Upper lobe of right lung (tissue), 1 donor: ENCODE data around the gene PLEKHA7. TPM values are rescaled to one million over a fixed set of nuclear protein-coding genes. Genes with fewer than 3 reads are reported as not detected.
"Not testable (repeated sequence)": the region's sequence is repeated elsewhere in the genome, so short reads cannot be mapped to it uniquely, and the experiment has no call there.

Experiments
- ATAC-seq: fragments of 200-7000 bp; cut with Tn5 transposase; one replicate; pipeline ENCODE4 v1.9.1; 2020; ENCODE audit warnings: mild to moderate bottlenecking, moderate library complexity
- DNase-seq: peaks from one replicate; pipeline ENCODE4 v3.0.0-alpha.2; 2020
- H3K27ac ChIP-seq: fragments of 200-600 bp; one replicate; pipeline ENCODE4 v1.8.0; 2022
- H3K27me3 ChIP-seq: fragments of 200-600 bp; one replicate; pipeline ENCODE4 v1.8.0; 2022; ENCODE audit warnings: mild to moderate bottlenecking
- H3K36me3 ChIP-seq: fragments of 200-600 bp; one replicate; pipeline ENCODE4 v1.8.0; 2022
- H3K4me1 ChIP-seq: fragments of 200-600 bp; one replicate; pipeline ENCODE4 v1.8.0; 2022
- H3K4me3 ChIP-seq: fragments of 200-600 bp; one replicate; pipeline ENCODE4 v1.8.0; 2022; ENCODE audit warnings: mild to moderate bottlenecking
- H3K9me3 ChIP-seq: fragments of 200-600 bp; one replicate; pipeline ENCODE4 v1.8.0; 2022
- intact Hi-C: fragments of 100-400 bp; cut with DNase I; formaldehyde crosslinking; loops from one replicate; pipeline ENCODE4 v1.11.0; 2022
- total RNA-seq: library from RNA; stranded (reverse); fragmentation: NEBNext Ultra II Directional; extraction: Animal tissue kit (Norgen Biotek cat#: 25700); gene quantifications from one replicate; pipeline ENCODE4 v1.2.1, GENCODE V29; 2021
- TF ChIP-seq, protein P1 (sequence below): fragments of 200-600 bp; IDR thresholded peaks from one replicate; pipeline ENCODE4 v1.8.0; 2022; ENCODE audit warnings: antibody characterized with exemption
- donor health status: DM: no; HTN: yes; CAD: no; lungs with severe emphysema.

PLEKHA7 gene
- total RNA-seq, 1 donor from 2014 or later: 43.6 TPM

DNA sequence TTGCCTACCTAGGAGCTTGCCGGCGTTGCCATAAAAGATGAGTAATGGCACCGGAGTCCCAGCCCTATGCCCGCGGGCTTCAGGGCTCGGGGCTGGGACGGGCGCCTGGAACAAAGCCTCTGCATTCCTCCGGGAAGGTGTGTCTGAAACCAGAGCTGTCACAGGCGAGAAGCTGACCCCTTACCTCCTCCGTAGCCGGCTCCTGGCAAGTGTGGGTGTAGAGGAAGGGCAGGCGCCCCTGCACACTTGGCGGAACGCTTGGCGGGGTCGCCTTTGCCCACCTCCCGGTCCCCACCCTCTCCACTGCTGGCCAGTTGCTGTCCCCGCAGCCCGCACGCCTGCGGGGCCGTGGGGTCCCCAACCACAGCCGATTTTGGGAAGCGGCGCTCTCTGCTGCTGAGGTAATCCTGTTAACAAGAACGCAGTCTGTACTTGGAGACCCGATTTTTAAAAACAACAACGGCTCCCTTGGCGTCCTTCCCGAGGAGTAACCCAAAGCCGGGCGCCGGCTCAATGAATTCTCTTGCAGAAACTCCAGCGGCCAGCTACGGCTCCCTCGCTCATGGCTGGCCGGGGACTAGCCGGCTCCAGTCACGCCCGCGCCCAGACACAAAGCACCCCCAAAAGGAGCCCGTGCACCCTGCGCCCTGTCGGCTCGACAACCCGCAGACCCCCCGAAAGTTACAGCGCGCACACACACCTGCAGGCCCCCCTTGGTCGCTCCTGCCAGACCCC is 89.2 kb downstream of the PLEKHA7 start:
- no peaks in the 10 kb centered on the region for H3K9me3 ChIP-seq
- H3K36me3 ChIP-seq: no peaks in the 10 kb centered on the region
- intact Hi-C loops: no loop called here
- peaks cover 8% of the 10 kb centered on the region for H3K4me1 ChIP-seq
- H3K4me3 ChIP-seq: peak overlapping the region; percentile 49
- DNase-seq (peak; percentile 82), ATAC-seq (peak; percentile 84)
- H3K27ac ChIP-seq: peak overlapping the region; percentile 74
- TF ChIP-seq, protein P1, sequence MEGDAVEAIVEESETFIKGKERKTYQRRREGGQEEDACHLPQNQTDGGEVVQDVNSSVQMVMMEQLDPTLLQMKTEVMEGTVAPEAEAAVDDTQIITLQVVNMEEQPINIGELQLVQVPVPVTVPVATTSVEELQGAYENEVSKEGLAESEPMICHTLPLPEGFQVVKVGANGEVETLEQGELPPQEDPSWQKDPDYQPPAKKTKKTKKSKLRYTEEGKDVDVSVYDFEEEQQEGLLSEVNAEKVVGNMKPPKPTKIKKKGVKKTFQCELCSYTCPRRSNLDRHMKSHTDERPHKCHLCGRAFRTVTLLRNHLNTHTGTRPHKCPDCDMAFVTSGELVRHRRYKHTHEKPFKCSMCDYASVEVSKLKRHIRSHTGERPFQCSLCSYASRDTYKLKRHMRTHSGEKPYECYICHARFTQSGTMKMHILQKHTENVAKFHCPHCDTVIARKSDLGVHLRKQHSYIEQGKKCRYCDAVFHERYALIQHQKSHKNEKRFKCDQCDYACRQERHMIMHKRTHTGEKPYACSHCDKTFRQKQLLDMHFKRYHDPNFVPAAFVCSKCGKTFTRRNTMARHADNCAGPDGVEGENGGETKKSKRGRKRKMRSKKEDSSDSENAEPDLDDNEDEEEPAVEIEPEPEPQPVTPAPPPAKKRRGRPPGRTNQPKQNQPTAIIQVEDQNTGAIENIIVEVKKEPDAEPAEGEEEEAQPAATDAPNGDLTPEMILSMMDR: no peak
- H3K27me3 ChIP-seq: peaks cover 22% of the 10 kb centered on the region

DNA sequence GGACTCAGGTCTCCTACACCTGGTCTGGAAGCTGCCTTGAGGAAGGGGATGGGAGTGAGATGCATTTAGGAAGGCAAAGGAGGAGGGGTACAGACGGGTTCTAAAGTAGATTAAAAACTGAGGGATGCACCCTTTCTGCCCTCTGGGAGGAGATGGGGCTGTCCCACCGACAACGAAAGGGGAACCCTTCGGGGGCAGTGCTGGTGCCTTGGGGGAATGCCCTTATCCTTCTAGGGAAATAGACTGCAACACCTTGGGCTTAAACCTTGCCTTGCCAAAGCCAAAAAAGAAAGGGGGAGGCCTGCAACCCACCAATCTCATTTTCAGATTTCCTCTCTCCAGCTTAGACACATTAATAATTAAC is 89.8 kb downstream of the PLEKHA7 start:
- H3K27me3 ChIP-seq: peaks cover 22% of the 10 kb centered on the region
- H3K4me1 ChIP-seq: peaks cover 8% of the 10 kb centered on the region
- intact Hi-C loops: no loop called here
- ATAC-seq (no peak), DNase-seq (no peak)
- peak overlapping the region; percentile 0 for H3K27ac ChIP-seq
- H3K4me3 ChIP-seq: peak overlapping the region; percentile 49
- H3K9me3 ChIP-seq: no peaks in the 10 kb centered on the region
- H3K36me3 ChIP-seq: no peaks in the 10 kb centered on the region
- TF ChIP-seq, protein P1: no peak

DNA sequence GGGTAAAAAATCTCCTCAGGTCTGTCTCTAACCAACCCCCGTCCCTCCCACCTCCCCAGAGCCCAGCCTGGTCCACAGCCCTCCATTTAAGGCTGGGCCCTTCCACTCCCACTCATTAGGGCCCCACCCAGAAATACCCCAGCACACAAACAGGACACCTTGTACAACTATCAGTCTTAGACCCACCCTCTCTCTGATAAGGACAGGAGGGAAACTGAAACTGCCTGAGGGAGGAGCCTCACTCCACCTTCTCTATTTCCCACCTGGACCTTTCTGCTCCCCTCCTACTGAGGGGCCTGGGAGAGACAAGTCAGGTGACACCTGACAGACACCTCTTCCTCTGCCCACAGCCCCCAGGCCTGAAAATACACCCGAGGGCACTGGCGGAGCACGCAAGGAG is 90.2 kb downstream of the PLEKHA7 start:
- ATAC-seq: peak; percentile 63
- Histone ChIP-seq H3K4me1 (peaks cover 8% of the 10 kb centered on the region), H3K4me3 (peak overlapping the region; percentile 49), H3K27me3 (peaks cover 22% of the 10 kb centered on the region), H3K9me3 (no peaks in the 10 kb centered on the region), H3K27ac (peak overlapping the region; percentile 0), H3K36me3 (no peaks in the 10 kb centered on the region)
- intact Hi-C loops: no loop called here
- TF ChIP-seq, protein P1: no peak
- DNase-seq: no peak

DNA sequence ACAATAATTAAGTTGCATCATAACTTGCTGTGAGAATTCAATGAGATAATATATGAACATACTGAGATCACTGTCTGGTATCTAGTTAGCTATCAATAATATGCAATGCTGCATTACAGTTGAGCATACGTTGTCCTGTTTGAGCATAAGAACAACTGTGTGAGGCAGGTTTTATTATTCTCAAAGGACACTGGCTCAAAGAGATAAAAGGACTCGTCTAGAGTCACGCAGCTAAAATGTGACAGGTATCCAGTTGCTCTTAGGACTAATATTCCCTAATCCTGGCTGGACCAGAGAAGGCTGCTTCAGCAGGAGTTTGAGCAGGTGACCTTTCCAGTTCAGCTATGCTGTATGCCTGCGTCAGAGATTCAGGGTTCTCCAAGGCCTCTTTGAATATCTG is 92.5 kb downstream of the PLEKHA7 start:
- H3K36me3 ChIP-seq: no peaks in the 10 kb centered on the region
- TF ChIP-seq, protein P1: no peak
- H3K4me3 ChIP-seq: no peak overlapping the region
- H3K4me1 ChIP-seq: peaks cover 8% of the 10 kb centered on the region
- DNase-seq: no peak
- no peak for ATAC-seq
- H3K27me3 ChIP-seq: peaks cover 18% of the 10 kb centered on the region
- no peak overlapping the region for H3K27ac ChIP-seq
- H3K9me3 ChIP-seq: no peaks in the 10 kb centered on the region
- intact Hi-C loops: no loop called here

DNA sequence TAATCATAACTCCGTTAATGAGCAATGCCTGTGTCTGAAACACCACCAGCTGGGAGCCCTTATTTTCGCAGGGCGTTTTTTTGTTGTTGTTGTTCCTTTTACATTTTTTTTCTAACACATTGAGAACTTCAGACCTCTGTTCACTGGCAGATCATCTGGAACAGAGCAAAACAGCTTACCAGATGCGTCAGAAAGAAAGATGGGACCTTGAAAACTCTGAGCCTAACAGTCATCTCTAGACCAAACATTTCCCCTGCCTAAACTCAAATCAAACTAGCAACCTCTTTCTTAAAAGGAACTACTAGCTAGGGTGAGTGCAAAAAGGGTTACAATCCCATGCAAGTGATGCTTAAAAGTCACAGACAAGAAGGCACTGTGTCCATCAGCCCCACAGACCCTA is 93.2 kb downstream of the PLEKHA7 start:
- ATAC-seq: no peak
- TF ChIP-seq, protein P1: no peak
- intact Hi-C loops: no loop called here
- Histone ChIP-seq H3K9me3 (no peaks in the 10 kb centered on the region), H3K27ac (no peak overlapping the region), H3K27me3 (peaks cover 13% of the 10 kb centered on the region), H3K36me3 (no peaks in the 10 kb centered on the region), H3K4me3 (no peak overlapping the region), H3K4me1 (peaks cover 8% of the 10 kb centered on the region)
- DNase-seq: no peak

DNA sequence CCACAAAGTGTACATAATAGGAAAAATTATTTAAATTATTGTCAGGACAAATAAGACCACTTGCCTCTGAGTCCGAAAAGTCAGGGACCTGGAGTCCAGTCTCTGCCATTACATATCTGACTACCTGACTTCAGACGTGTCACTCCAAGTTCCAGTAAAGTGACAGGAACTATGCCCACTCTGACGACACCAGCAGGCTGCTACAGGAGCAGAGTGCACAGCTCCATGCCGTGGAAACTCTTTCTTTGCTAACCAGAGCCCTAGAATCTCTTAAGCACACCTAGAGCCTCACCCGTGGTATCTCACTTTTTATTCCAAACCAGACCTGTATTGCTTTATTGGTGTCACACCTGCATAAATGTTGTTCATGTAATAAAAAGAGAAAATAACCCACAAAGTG is 93.7 kb downstream of the PLEKHA7 start:
- intact Hi-C loops: no loop called here
- ATAC-seq (no peak), DNase-seq (no peak)
- Histone ChIP-seq H3K9me3 (no peaks in the 10 kb centered on the region), H3K4me3 (no peak overlapping the region), H3K27ac (no peak overlapping the region), H3K4me1 (peaks cover 4% of the 10 kb centered on the region), H3K27me3 (peaks cover 8% of the 10 kb centered on the region), H3K36me3 (no peaks in the 10 kb centered on the region)
- TF ChIP-seq, protein P1: no peak

DNA sequence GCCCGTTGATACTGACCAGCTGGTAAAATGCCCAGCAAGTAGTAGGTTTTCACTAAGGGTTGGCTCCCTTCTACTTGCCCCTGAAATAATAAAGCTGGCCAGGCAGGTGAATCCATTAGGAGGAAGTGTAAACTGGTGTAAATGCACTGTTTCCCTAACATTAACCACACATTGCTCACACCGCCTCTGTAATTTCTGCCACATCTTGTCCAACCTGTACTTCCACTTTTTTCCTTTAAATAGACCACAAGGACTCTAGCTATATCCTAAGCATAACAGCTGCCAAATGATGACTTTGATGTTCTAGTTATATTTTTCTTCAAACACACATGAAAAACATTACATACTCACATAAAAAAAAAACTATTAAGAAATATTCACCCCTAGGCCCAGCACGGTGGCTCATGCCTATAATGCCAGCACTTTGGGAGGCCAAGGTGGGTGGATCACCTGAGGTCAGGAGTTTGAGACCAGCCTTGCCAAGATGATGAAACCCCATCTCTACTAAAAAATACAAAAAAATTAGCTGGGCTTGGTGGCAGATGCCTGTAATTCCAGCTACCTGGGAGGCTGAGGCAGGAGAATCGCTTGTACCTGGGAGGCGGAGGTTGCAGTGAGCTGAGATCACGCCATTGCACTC is 95.6 kb downstream of the PLEKHA7 start:
- intact Hi-C loops, H3K27me3 ChIP-seq, H3K36me3 ChIP-seq, H3K4me1 ChIP-seq, H3K27ac ChIP-seq, DNase-seq, H3K4me3 ChIP-seq, H3K9me3 ChIP-seq: not testable (repeated sequence)
- peak; percentile 64 for ATAC-seq
